Type B pancreatic cell (in vitro differentiated cells): Measurements from ENCODE around the gene PLAC8. TPM values are rescaled to one million over a fixed set of nuclear protein-coding genes. Genes with fewer than 3 reads are reported as not detected.

Experiments used
- DNase-seq: peaks from one replicate; pipeline ENCODE4 v3.0.0; 2021; ENCODE audit warnings: mixed read lengths; ENCODE audit not compliant: unreplicated experiment; ENCODE audit errors: extremely low spot score
- H3K27ac Mint-ChIP-seq: 2 replicates; pipeline ENCODE4 v1.8.0; 2021; ENCODE audit warnings: mild to moderate bottlenecking, mixed read lengths
- H3K27me3 Mint-ChIP-seq: 2 replicates; pipeline ENCODE4 v1.8.0; 2021; ENCODE audit warnings: mixed read lengths
- H3K36me3 Mint-ChIP-seq: 2 replicates; pipeline ENCODE4 v1.8.0; 2021; ENCODE audit warnings: mixed read lengths
- H3K4me1 Mint-ChIP-seq: one replicate; pipeline ENCODE4 v1.8.0; 2021; ENCODE audit warnings: mixed read lengths; ENCODE audit not compliant: unreplicated experiment
- H3K4me3 Mint-ChIP-seq: 2 replicates; pipeline ENCODE4 v1.8.0; 2021; ENCODE audit warnings: mild to moderate bottlenecking, mixed read lengths
- H3K9me3 Mint-ChIP-seq: 2 replicates; pipeline ENCODE4 v1.8.0; 2021; ENCODE audit warnings: mixed read lengths
- total RNA-seq: library from RNA; stranded (reverse); gene quantifications from 2 replicates; pipeline ENCODE4 v1.2.1, GENCODE V29; 2021; ENCODE audit warnings: low replicate concordance
- TF ChIP-seq, protein P1 (sequence below): fragments of 200-600 bp; sonication (generic); conservative IDR thresholded peaks from 2 replicates; pipeline ENCODE4 v1.5.0; 2021; ENCODE audit warnings: antibody characterized with exemption, mild to moderate bottlenecking

Gene PLAC8
- total RNA-seq, 1 donor from 2014 or later = 38.4 TPM

GRCh38 chr4:83074086-83074704 lies 40.3 kb downstream of the PLAC8 start:
- no peak for DNase-seq
- H3K4me3 Mint-ChIP-seq = no peak overlapping the region
- peaks cover 4% of the 10 kb centered on the region for H3K9me3 Mint-ChIP-seq
- TF ChIP-seq, protein P1, sequence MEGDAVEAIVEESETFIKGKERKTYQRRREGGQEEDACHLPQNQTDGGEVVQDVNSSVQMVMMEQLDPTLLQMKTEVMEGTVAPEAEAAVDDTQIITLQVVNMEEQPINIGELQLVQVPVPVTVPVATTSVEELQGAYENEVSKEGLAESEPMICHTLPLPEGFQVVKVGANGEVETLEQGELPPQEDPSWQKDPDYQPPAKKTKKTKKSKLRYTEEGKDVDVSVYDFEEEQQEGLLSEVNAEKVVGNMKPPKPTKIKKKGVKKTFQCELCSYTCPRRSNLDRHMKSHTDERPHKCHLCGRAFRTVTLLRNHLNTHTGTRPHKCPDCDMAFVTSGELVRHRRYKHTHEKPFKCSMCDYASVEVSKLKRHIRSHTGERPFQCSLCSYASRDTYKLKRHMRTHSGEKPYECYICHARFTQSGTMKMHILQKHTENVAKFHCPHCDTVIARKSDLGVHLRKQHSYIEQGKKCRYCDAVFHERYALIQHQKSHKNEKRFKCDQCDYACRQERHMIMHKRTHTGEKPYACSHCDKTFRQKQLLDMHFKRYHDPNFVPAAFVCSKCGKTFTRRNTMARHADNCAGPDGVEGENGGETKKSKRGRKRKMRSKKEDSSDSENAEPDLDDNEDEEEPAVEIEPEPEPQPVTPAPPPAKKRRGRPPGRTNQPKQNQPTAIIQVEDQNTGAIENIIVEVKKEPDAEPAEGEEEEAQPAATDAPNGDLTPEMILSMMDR = peak; percentile 88
- H3K27ac Mint-ChIP-seq = no peak overlapping the region
- peaks cover 23% of the 10 kb centered on the region for H3K36me3 Mint-ChIP-seq
- no peaks in the 10 kb centered on the region for H3K27me3 Mint-ChIP-seq
- H3K4me1 Mint-ChIP-seq = peaks cover 5% of the 10 kb centered on the region

DNA sequence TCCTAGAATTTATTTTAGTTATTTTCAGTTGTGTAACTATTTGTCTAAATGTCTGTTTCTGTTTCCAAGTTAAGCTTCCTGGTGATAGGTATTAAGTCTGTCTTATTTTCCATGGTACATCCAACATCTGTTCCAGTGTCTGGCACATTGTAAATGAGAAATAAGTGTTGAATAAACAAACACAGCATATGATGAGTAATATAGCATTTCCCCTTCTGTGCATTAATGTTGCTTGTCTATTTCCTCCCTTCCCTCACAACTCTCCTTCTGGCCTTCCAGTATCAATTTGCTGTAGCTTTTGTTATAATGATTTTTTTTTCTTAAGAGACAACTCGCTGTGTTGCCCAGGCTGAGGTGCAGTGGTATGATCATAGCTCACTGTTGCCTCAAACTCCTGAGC lies 43.4 kb downstream of the PLAC8 start:
- Mint-ChIP-seq H3K27ac (no peak overlapping the region), H3K27me3 (no peaks in the 10 kb centered on the region), H3K36me3 (peaks cover 21% of the 10 kb centered on the region), H3K4me1 (peaks cover 5% of the 10 kb centered on the region), H3K4me3 (no peak overlapping the region), H3K9me3 (peaks cover 4% of the 10 kb centered on the region)
- TF ChIP-seq, protein P1 = no peak
- DNase-seq = no peak

GRCh38 chr4:83067058-83067639 lies 47.4 kb downstream of the PLAC8 start:
- TF ChIP-seq, protein P1 = no peak
- no peaks in the 10 kb centered on the region for H3K9me3 Mint-ChIP-seq
- H3K36me3 Mint-ChIP-seq = peaks cover 18% of the 10 kb centered on the region
- H3K4me1 Mint-ChIP-seq = no peaks in the 10 kb centered on the region
- H3K27me3 Mint-ChIP-seq = no peaks in the 10 kb centered on the region
- DNase-seq = no peak
- H3K4me3 Mint-ChIP-seq = no peak overlapping the region
- no peak overlapping the region for H3K27ac Mint-ChIP-seq

GRCh38 chr4:83065266-83065665 lies 49.3 kb downstream of the PLAC8 start:
- no peak for DNase-seq
- H3K36me3 Mint-ChIP-seq = peaks cover 25% of the 10 kb centered on the region
- no peak overlapping the region for H3K27ac Mint-ChIP-seq

GRCh38 chr4:83062739-83063138 lies 51.8 kb downstream of the PLAC8 start:
- H3K9me3 Mint-ChIP-seq = no peaks in the 10 kb centered on the region
- no peak overlapping the region for H3K4me3 Mint-ChIP-seq

More at GRCh38 chr4:83065266-83065665, 49.3 kb downstream of the PLAC8 start:
- H3K9me3 Mint-ChIP-seq = no peaks in the 10 kb centered on the region
- no peaks in the 10 kb centered on the region for H3K27me3 Mint-ChIP-seq
- H3K4me3 Mint-ChIP-seq = no peak overlapping the region
- no peaks in the 10 kb centered on the region for H3K4me1 Mint-ChIP-seq
- TF ChIP-seq, protein P1 = no peak

More at GRCh38 chr4:83062739-83063138, 51.8 kb downstream of the PLAC8 start:
- H3K36me3 Mint-ChIP-seq = peaks cover 26% of the 10 kb centered on the region
- H3K27me3 Mint-ChIP-seq = no peaks in the 10 kb centered on the region
- H3K27ac Mint-ChIP-seq = no peak overlapping the region
- H3K4me1 Mint-ChIP-seq = no peaks in the 10 kb centered on the region
- TF ChIP-seq, protein P1 = no peak
- no peak for DNase-seq
